ENCODE measurements around the gene TEC.
"Not testable (repeated sequence)": the region's sequence is repeated elsewhere in the genome, so short reads cannot be mapped to it uniquely, and the experiment has no call there.

The TEC gene

GRCh38 chr4:48188390-48188789 is 81.2 kb downstream of the TEC start:
- intact Hi-C loops (cut with DNase I; ENCODE audit: low total_unique reads), result no loop called here
- Histone ChIP-seq H3K27ac (no peak overlapping the region), H3K4me3 (no peak overlapping the region), H3K36me3 (no peaks in the 10 kb centered on the region), H3K4me1 (no peaks in the 10 kb centered on the region), H3K27me3 (no peaks in the 10 kb centered on the region), H3K9me3 (no peaks in the 10 kb centered on the region)
- no peak for TF ChIP-seq CTCF (IDR thresholded peaks at IDR 0.05)
- no peak for DNase-seq

DNA sequence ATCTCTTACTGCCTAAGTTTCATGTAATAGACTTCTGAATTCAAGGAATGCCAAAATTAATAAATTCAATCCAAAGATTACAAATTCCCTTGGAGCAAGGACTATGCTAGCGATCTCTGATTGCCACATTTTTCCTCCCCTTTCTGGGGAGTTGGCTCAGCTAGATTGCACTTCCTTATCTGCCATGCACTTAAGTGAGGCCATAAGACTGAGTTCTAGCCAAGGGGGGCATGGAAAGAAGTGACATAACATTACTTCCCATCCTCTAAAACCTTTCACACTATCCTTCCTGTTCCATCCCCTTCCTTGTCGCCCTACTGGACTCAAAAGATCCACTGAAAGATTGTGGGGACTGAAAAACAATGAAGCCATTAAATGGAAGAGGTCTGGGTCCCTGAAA is 81.8 kb downstream of the TEC start:
- DNase-seq, result no peak
- intact Hi-C loops (cut with DNase I; ENCODE audit: low total_unique reads), result no loop called here
- H3K27me3 ChIP-seq, result no peaks in the 10 kb centered on the region

DNA sequence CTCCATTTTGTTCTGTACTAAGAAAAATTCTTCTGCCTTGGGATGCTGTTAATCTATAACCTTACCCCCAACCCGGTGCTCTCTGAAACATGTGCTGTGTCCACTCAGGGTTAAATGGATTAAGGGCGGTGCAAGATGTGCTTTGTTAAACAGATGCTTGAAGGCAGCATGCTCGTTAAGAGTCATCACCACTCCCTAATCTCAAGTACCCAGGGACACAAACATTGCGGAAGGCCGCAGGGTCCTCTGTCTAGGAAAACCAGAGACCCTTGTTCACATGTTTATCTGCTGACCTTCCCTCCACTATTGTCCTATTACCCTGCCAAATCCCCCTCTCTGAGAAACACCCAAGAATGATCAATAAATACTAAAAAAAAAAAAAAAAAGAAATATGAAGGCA is 82.6 kb downstream of the TEC start:
- intact Hi-C loops (cut with DNase I; ENCODE audit: low total_unique reads); H3K4me3 ChIP-seq; H3K4me1 ChIP-seq; H3K27ac ChIP-seq; H3K27me3 ChIP-seq; H3K36me3 ChIP-seq; H3K9me3 ChIP-seq; DNase-seq: not testable (repeated sequence)

More for the DNA sequence above, 81.8 kb downstream of the TEC start:
- Histone ChIP-seq H3K27ac (no peak overlapping the region), H3K4me1 (no peaks in the 10 kb centered on the region), H3K36me3 (no peaks in the 10 kb centered on the region), H3K9me3 (no peaks in the 10 kb centered on the region), H3K4me3 (no peak overlapping the region)
- no peak for TF ChIP-seq CTCF (IDR thresholded peaks at IDR 0.05)

GRCh38 chr4:48186394-48186793 is 83.2 kb downstream of the TEC start:
- DNase-seq; H3K36me3 ChIP-seq; H3K27me3 ChIP-seq; H3K9me3 ChIP-seq; H3K4me3 ChIP-seq; H3K4me1 ChIP-seq; intact Hi-C loops (cut with DNase I; ENCODE audit: low total_unique reads); H3K27ac ChIP-seq: not testable (repeated sequence)

DNA sequence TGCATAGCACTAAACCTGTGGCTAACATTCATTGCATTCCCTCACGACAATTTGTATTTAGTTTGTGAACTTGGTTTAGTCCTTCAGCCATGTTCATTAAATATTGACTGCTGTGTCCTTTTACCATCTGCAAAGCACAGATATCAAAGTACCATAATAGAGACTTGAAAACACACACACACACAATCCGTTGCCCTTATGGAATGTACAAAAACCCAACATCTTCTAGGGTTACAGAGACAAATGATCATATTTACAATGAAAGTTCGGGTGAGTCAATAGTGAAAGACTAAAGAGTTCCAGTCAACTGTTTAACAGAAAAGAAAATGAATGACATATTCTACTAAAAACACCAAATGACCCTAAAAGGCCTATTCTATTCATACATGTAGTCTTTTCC is 84.8 kb downstream of the TEC start:
- no peak for TF ChIP-seq CTCF (IDR thresholded peaks at IDR 0.05)
- no peaks in the 10 kb centered on the region for H3K36me3 ChIP-seq
- intact Hi-C loops (cut with DNase I; ENCODE audit: low total_unique reads), result no loop called here
- no peak overlapping the region for H3K27ac ChIP-seq
- H3K9me3 ChIP-seq, result no peaks in the 10 kb centered on the region
- H3K4me1 ChIP-seq, result no peaks in the 10 kb centered on the region
- DNase-seq, result no peak
- H3K4me3 ChIP-seq, result no peak overlapping the region
- H3K27me3 ChIP-seq, result no peaks in the 10 kb centered on the region

DNA sequence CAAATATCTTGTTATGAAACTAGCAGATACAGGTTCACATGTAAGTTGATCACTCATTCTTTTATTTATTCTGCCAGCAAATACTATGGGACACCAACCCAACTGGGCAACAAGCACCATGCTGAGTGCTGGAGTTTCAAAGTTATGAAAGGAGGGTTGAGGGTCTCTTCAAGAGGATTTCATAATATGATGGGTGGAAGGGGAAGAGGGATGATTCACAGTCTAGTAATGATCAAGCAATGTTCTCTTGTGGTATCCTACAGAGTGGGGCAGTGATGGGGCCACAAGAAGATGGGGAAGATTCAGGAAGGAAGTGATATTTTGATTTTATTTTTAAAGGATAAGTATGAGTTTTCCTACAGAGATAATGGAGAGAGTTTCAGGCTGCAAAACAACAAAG is 89.4 kb downstream of the TEC start:
- TF ChIP-seq CTCF (IDR thresholded peaks at IDR 0.05), result no peak
- Histone ChIP-seq H3K4me3 (no peak overlapping the region), H3K9me3 (no peaks in the 10 kb centered on the region), H3K36me3 (peaks cover 0 to 3% (median 0%) of the 10 kb centered on the region in 3 donors), H3K27ac (no peak overlapping the region), H3K4me1 (no peaks in the 10 kb centered on the region), H3K27me3 (no peaks in the 10 kb centered on the region)
- no peak for DNase-seq
- intact Hi-C loops (cut with DNase I; ENCODE audit: low total_unique reads), result no loop called here

- H3K4me3 ChIP-seq, result no peak overlapping the region
- H3K27me3 ChIP-seq, result no peaks in the 10 kb centered on the region
- no peak for DNase-seq
- H3K9me3 ChIP-seq, result no peaks in the 10 kb centered on the region
- TF ChIP-seq CTCF (IDR thresholded peaks at IDR 0.05), result no peak
- no peak overlapping the region for H3K27ac ChIP-seq
- H3K4me1 ChIP-seq, result no peaks in the 10 kb centered on the region
- intact Hi-C loops (cut with DNase I; ENCODE audit: low total_unique reads), result no loop called here
- peaks cover 0 to 6% (median 0%) of the 10 kb centered on the region in 3 donors for H3K36me3 ChIP-seq
Measured at GRCh38 chr4:48178931-48179330, 90.7 kb downstream of the TEC start.
